Karpas-422 (cell line): ENCODE results near the gene MYO18A. TPM values are rescaled to one million over a fixed set of nuclear protein-coding genes. Genes with fewer than 3 reads are reported as not detected.

Experiments
- DNase-seq: peaks from one replicate; pipeline ENCODE4 v3.0.0-alpha.2; 2015
- H2AFZ ChIP-seq: fragments of 200-600 bp; sonication (generic); 2 replicates; pipeline ENCODE4 v1.6.1; 2014; ENCODE audit warnings: antibody characterized with exemption, low read length, mixed read lengths
- H3K27ac ChIP-seq: fragments of 200-600 bp; sonication (generic); 2 replicates; pipeline ENCODE4 v1.5.1; 2014; ENCODE audit warnings: mild to moderate bottlenecking, low read length, moderate library complexity
- H3K27me3 ChIP-seq: fragments of 200-600 bp; sonication (generic); 2 replicates; pipeline ENCODE4 v1.6.1; 2014; ENCODE audit warnings: low read length, mixed read lengths
- H3K36me3 ChIP-seq: fragments of 200-600 bp; sonication (generic); 2 replicates; pipeline ENCODE4 v1.6.1; 2014; ENCODE audit warnings: low read length, mixed read lengths; ENCODE audit not compliant: insufficient read depth
- H3K4me1 ChIP-seq: fragments of 200-600 bp; sonication (generic); 2 replicates; pipeline ENCODE4 v1.6.1; 2014; ENCODE audit warnings: mild to moderate bottlenecking, low read length, mixed read lengths
- H3K4me2 ChIP-seq: fragments of 200-600 bp; sonication (generic); 2 replicates; pipeline ENCODE4 v1.6.1; 2014; ENCODE audit warnings: low read length, low read depth, mild to moderate bottlenecking; ENCODE audit not compliant: poor library complexity, severe bottlenecking
- H3K4me3 ChIP-seq: fragments of 200-600 bp; sonication (generic); 2 replicates; pipeline ENCODE4 v1.5.1; 2014; ENCODE audit warnings: mild to moderate bottlenecking, antibody characterized with exemption, low read length, mixed read lengths
- H3K79me2 ChIP-seq: fragments of 200-600 bp; sonication (generic); 2 replicates; pipeline ENCODE4 v1.6.1; 2014; ENCODE audit warnings: mild to moderate bottlenecking, low read length, mixed read lengths
- H3K9ac ChIP-seq: fragments of 200-600 bp; sonication (generic); 2 replicates; pipeline ENCODE4 v1.6.0; 2014; ENCODE audit warnings: low read length
- H3K9me2 ChIP-seq: fragments of 200-600 bp; sonication (generic), shearing (Covaris generic); replicated peaks from 2 replicates; pipeline ENCODE4 v1.6.0; 2014; ENCODE audit warnings: mild to moderate bottlenecking, low read length, moderate library complexity; ENCODE audit not compliant: insufficient read depth
- H3K9me3 ChIP-seq: fragments of 300-700, 200-600 bp; sonication (generic); 2 replicates; pipeline ENCODE4 v1.6.1; 2014; ENCODE audit warnings: low read length, mixed read lengths
- H4K20me1 ChIP-seq: fragments of 200-600 bp; sonication (generic); 2 replicates; pipeline ENCODE4 v1.6.1; 2014; ENCODE audit warnings: mild to moderate bottlenecking, antibody characterized with exemption, low read length, low read depth; ENCODE audit not compliant: insufficient read depth
- total RNA-seq: library from RNA; depleted of rRNA; stranded (reverse); fragments of >200 nt; shearing (Covaris generic); gene quantifications from 2 replicates; pipeline ENCODE4 v1.2.3, GENCODE V29; 2014; ENCODE audit warnings: low replicate concordance

MYO18A gene
- total RNA-seq, 1 experiment from 2014 or later, result 16.4 TPM

DNA sequence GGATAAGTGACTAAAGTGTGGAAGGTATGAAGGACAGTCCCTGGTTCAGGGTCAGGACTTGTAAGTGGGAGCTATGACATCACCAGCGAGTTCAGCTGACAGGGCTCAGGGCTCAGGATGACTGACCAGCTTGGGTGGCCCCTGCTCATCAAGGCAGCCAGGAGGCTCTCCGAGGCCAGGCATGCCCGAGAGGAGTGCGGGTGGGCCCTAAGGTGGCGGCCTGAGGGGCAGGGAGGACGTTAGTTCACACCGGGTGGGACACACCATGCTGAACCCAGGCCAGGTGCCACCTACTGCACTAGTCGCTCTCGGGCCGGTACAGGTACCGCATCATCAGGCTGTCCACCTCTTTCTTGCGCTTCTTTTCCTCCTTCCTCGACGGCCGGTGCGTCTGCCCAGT, 100.8 kb downstream of the MYO18A start:
- Histone ChIP-seq H3K36me3 (no peaks in the 10 kb centered on the region), H3K4me1 (no peaks in the 10 kb centered on the region), H3K79me2 (no peaks in the 10 kb centered on the region), H3K27me3 (no peaks in the 10 kb centered on the region), H3K27ac (no peak overlapping the region), H3K4me3 (no peak overlapping the region), H3K4me2 (no peak overlapping the region), H2AFZ (no peak overlapping the region), H3K9me3 (no peaks in the 10 kb centered on the region), H3K9ac (no peak overlapping the region), H4K20me1 (no peaks in the 10 kb centered on the region; the same call in 1 of the 2 replicates), H3K9me2 (no peaks in the 10 kb centered on the region)
- DNase-seq, result no peak

DNA sequence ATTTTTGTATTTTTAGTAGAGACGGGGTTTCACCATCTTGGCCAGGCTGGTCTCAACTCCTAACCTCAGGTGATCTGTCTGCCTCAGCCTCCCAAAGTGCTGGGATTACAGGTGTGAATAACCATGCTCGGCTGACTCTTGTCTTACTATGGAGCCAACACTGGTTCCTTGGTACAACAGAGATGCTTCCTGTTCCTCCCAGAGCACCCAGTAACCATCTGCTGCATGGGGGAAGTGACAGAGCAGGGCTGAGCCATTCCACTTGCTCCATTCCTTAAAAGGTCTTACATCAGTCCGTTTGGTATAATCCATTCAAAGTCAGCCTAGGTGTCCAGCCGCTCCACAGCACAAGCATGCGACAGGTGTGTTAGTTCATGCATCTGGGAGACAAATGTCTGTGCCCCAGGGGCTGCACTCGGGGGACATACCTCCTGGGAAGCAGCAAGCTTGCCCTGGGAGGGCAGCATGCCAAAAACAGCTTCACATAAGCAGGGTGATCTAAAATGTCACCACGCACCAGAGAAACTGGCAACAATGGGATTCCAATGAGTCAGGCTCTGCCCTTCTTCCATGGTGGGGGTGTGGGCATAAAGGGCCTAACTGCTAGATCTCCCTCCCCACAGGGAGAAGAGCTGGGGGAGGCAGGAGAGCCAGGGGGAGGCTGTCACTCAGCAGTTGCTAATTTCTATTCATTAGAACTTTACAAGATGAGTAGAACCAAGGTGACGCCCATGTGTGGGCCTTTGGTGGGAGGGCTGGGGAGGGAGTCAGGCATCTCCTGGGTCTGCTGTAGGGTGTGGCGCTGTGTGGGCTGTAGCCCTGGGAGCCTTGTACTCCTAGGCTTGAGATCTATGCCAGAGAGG, 101.8 kb downstream of the MYO18A start:
- no peak overlapping the region for H3K4me3 ChIP-seq
- no peak overlapping the region for H2AFZ ChIP-seq
- H3K36me3 ChIP-seq, result no peaks in the 10 kb centered on the region
- no peaks in the 10 kb centered on the region; the same call in 1 of the 2 replicates for H4K20me1 ChIP-seq
- H3K4me2 ChIP-seq, result no peak overlapping the region
- H3K79me2 ChIP-seq, result no peaks in the 10 kb centered on the region
- H3K27ac ChIP-seq, result no peak overlapping the region
- H3K9me2 ChIP-seq, result no peaks in the 10 kb centered on the region
- H3K9me3 ChIP-seq, result no peaks in the 10 kb centered on the region
- no peak for DNase-seq
- H3K27me3 ChIP-seq, result no peaks in the 10 kb centered on the region
- no peak overlapping the region for H3K9ac ChIP-seq
- H3K4me1 ChIP-seq, result no peaks in the 10 kb centered on the region

DNA sequence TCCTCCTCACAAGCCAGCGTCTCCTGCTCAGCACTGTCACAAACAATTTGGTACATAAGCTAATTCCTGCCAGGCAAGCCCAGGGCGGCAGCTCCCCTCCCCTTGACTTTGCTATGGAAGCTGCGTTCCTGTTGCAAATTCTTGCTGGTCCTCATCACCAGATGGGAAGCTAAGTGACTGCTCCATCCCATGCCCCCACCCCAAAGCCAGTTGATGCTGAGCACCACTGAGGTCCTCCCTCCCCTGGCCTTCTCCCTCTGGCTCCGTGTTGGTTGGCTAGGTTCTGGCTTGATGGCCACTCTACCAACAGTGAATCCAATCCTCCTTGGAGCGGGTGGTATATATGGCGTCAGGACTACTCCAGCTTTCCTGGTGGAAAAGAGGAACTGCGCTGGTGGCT, 102.9 kb downstream of the MYO18A start:
- Histone ChIP-seq H3K4me2 (no peak overlapping the region), H2AFZ (no peak overlapping the region), H4K20me1 (no peaks in the 10 kb centered on the region; the same call in 1 of the 2 replicates), H3K27ac (no peak overlapping the region), H3K9ac (no peak overlapping the region), H3K4me1 (no peaks in the 10 kb centered on the region), H3K27me3 (no peaks in the 10 kb centered on the region), H3K4me3 (no peak overlapping the region), H3K36me3 (no peaks in the 10 kb centered on the region), H3K9me2 (no peaks in the 10 kb centered on the region), H3K79me2 (no peaks in the 10 kb centered on the region), H3K9me3 (no peaks in the 10 kb centered on the region)
- DNase-seq, result no peak

DNA sequence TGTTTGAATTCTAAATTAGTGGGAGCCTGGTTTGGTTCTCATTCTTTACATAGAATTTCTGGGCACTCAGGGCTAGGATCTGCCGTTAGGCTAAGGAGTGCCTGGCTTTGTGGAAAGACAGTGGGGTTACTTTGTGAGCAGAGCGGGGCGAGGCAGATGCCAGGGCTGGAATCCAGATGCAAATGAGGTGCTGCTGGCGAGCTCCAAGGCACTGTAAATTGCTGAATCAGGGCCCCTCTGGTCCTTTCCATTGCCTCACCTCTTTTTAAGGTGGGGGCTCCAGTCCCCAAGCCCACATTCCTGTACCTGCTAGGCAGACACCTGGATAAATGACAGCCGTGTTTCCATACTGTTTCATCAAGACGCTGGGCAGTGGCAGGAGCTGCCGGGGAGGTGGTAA, 103.5 kb downstream of the MYO18A start:
- Histone ChIP-seq H3K36me3 (no peaks in the 10 kb centered on the region), H3K9ac (no peak overlapping the region), H3K27me3 (no peaks in the 10 kb centered on the region), H3K27ac (no peak overlapping the region), H3K9me3 (no peaks in the 10 kb centered on the region), H3K4me2 (no peak overlapping the region), H4K20me1 (no peaks in the 10 kb centered on the region; the same call in 1 of the 2 replicates), H2AFZ (no peak overlapping the region), H3K9me2 (no peaks in the 10 kb centered on the region), H3K4me1 (no peaks in the 10 kb centered on the region), H3K4me3 (no peak overlapping the region), H3K79me2 (no peaks in the 10 kb centered on the region)
- DNase-seq, result no peak

DNA sequence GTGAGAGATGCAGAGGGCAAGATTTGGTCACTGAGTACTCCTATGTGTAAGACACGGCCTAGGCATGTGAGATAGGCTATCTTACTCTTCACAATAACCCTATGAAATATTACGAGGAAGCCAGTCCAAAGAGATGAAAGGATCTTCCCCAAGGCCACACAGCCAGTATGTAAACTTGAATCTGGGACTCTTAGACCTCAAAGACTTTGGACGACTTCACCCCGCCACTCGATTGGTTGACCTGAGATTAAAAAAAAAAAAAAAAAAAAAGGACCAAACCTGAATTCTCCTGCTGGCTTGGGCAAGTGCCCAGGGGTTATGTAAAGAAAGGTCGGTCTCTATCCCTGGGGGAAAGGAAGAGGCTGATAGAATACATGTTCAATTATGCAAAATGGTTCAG, 104.1 kb downstream of the MYO18A start:
- Histone ChIP-seq H3K4me1 (no peaks in the 10 kb centered on the region), H3K9ac (no peak overlapping the region), H4K20me1 (no peaks in the 10 kb centered on the region; the same call in 1 of the 2 replicates), H3K4me3 (no peak overlapping the region), H3K4me2 (no peak overlapping the region), H3K9me3 (no peaks in the 10 kb centered on the region), H3K27me3 (no peaks in the 10 kb centered on the region), H2AFZ (no peak overlapping the region), H3K79me2 (no peaks in the 10 kb centered on the region), H3K27ac (no peak overlapping the region), H3K36me3 (no peaks in the 10 kb centered on the region), H3K9me2 (no peaks in the 10 kb centered on the region)
- no peak for DNase-seq

DNA sequence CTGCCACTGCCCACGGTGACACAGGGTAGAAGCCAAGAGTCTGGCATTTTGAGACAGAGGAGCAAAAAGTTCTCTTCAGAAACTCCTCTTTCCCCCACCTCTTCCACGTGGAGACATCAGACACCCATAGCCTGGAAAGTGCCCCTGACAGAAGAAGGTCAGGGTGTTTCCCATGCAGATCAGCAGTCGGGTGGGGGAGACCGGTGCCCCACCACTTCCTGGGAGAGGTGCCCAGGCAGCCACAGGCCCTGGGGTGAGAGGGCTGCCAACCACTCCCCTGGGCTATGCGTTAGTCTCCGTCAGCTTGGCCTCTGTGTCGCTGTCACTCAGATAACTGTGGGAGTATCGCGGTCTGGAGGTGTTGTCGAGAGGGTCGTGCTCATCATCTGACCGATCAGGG, 105.7 kb downstream of the MYO18A start:
- no peaks in the 10 kb centered on the region for H3K36me3 ChIP-seq
- H3K27me3 ChIP-seq, result no peaks in the 10 kb centered on the region
- H3K27ac ChIP-seq, result no peak overlapping the region
- H2AFZ ChIP-seq, result no peak overlapping the region
- no peak overlapping the region for H3K4me2 ChIP-seq
- no peaks in the 10 kb centered on the region for H3K79me2 ChIP-seq
- no peak overlapping the region for H3K4me3 ChIP-seq
- H3K9me3 ChIP-seq, result no peaks in the 10 kb centered on the region
- H4K20me1 ChIP-seq, result no peaks in the 10 kb centered on the region; the same call in 1 of the 2 replicates
- no peaks in the 10 kb centered on the region for H3K9me2 ChIP-seq
- H3K9ac ChIP-seq, result no peak overlapping the region
- no peaks in the 10 kb centered on the region for H3K4me1 ChIP-seq
- no peak for DNase-seq

DNA sequence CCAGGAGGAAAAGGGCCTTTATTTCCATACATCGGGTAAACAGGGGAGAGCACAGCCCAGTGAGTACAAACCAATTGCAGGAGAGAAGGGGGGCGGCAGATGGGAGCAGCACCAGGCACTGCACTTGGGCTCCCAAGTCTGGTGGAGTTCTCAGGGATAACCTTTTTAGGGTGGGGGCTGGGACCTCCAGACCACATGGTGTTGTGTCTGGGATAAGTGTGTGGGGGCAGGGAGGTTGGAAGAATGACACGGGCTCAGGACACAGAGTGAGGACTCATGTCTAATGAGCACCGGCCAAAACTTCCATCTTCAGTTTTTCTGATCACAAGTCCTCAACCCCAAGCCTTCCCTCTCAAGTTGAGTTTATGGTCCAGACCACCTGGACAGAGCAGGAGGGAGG, 106.7 kb downstream of the MYO18A start:
- Histone ChIP-seq H3K4me3 (no peak overlapping the region), H2AFZ (no peak overlapping the region), H3K4me2 (no peak overlapping the region), H4K20me1 (no peaks in the 10 kb centered on the region; the same call in 1 of the 2 replicates), H3K9me2 (no peaks in the 10 kb centered on the region), H3K4me1 (no peaks in the 10 kb centered on the region), H3K79me2 (no peaks in the 10 kb centered on the region), H3K36me3 (no peaks in the 10 kb centered on the region), H3K27ac (no peak overlapping the region), H3K9me3 (no peaks in the 10 kb centered on the region), H3K27me3 (no peaks in the 10 kb centered on the region), H3K9ac (no peak overlapping the region)
- DNase-seq, result no peak

DNA sequence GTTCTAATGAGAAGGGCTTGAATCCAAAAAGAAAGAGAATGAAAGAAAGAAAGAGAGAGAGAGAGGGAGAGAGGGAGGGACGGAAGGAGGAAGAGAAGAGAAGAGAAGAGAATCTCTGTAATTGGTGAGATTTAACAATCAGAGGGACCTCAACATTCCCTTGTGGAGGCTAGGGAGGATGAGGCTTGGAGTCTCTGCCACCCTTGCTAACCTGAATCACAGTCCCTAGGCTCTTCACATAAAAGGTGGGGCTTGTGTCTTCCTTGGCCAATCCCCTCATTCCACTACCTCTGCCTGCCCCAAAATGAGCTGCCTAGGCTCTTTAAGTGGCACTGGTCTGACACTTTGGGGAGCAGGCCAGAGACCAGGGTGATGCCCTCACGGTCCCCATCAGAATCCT, 107.2 kb downstream of the MYO18A start:
- no peak overlapping the region for H3K27ac ChIP-seq
- DNase-seq, result no peak
- H4K20me1 ChIP-seq, result no peaks in the 10 kb centered on the region; the same call in 1 of the 2 replicates

More for the DNA sequence above, 107.2 kb downstream of the MYO18A start:
- H3K27me3 ChIP-seq, result no peaks in the 10 kb centered on the region
- no peaks in the 10 kb centered on the region for H3K4me1 ChIP-seq
- no peaks in the 10 kb centered on the region for H3K9me2 ChIP-seq
- no peak overlapping the region for H3K4me2 ChIP-seq
- no peak overlapping the region for H3K9ac ChIP-seq
- no peaks in the 10 kb centered on the region for H3K36me3 ChIP-seq
- H2AFZ ChIP-seq, result no peak overlapping the region
- H3K4me3 ChIP-seq, result no peak overlapping the region
- no peaks in the 10 kb centered on the region for H3K9me3 ChIP-seq
- no peaks in the 10 kb centered on the region for H3K79me2 ChIP-seq
